Measurements from ENCODE around the gene RFPL3.

Gene RFPL3

GRCh38 chr22:32353840-32354239 is 3.8 kb upstream of the RFPL3 start:
- Histone ChIP-seq H3K4me1 (ENCODE audit: control insufficient read depth, insufficient read depth, low read length) (no peaks in the 10 kb centered on the region), H3K27ac (ENCODE audit: extremely low read depth, low read depth, low read length) (no peak overlapping the region), H3K9me3 (ENCODE audit: control insufficient read depth, insufficient read depth, low read depth, low read length) (no peaks in the 10 kb centered on the region), H3K36me3 (ENCODE audit: control insufficient read depth in 2 of 2, insufficient read depth in 1 of 2, low read length in 2 of 2) (no peaks in the 10 kb centered on the region), H3K4me3 (ENCODE audit: low read depth, low read length) (no peak overlapping the region)
- POLR2A ChIA-PET = no interaction called here
- CTCF ChIA-PET = interaction anchor here (0.5 kb wide), 2 partner anchors 1081 to 1378 kb away, joined by 3 to 4 read pairs; no protein-coding TSS in a partner anchor
- TF ChIP-seq ZNF416 (tag by site-specific recombination; IDR thresholded peaks at IDR 0.05) (no peak), ZNF843 (tag by site-specific recombination; IDR thresholded peaks at IDR 0.05) (no peak), PRDM2 (tag by site-specific recombination; IDR thresholded peaks at IDR 0.05; ENCODE audit: borderline replicate concordance) (no peak)

- POLR2A ChIA-PET = no interaction called here
- TF ChIP-seq ZNF24 (tag by site-specific recombination; IDR thresholded peaks at IDR 0.05) (no peak), GLI2 (tag by site-specific recombination; IDR thresholded peaks at IDR 0.05; ENCODE audit: borderline replicate concordance, low read depth) (no peak), ZNF302 (tag by site-specific recombination; IDR thresholded peaks at IDR 0.05; ENCODE audit: low read depth) (no peak), ZNF670 (tag by site-specific recombination; IDR thresholded peaks at IDR 0.05; ENCODE audit: low read depth) (no peak), ZNF704 (tag by site-specific recombination; IDR thresholded peaks at IDR 0.05) (no peak), ZNF558 (tag by site-specific recombination; IDR thresholded peaks at IDR 0.05) (no peak), ZBTB7A (tag by site-specific recombination; IDR thresholded peaks at IDR 0.05; ENCODE audit: low read depth) (no peak), ZNF10 (tag by site-specific recombination; IDR thresholded peaks at IDR 0.05) (no peak), REST (tag by site-specific recombination; IDR thresholded peaks at IDR 0.05) (no peak), ZNF585B (tag by site-specific recombination; IDR thresholded peaks at IDR 0.05) (no peak), TCF7L2 (IDR thresholded peaks at IDR 0.05; ENCODE audit: borderline replicate concordance, low read depth, low read length) (no peak)
- Histone ChIP-seq H3K4me3 (ENCODE audit: low read depth, low read length) (no peak overlapping the region), H3K27ac (ENCODE audit: extremely low read depth, low read depth, low read length) (no peak overlapping the region), H3K4me1 (ENCODE audit: control insufficient read depth, insufficient read depth, low read length) (no peaks in the 10 kb centered on the region), H3K9me3 (ENCODE audit: control insufficient read depth, insufficient read depth, low read depth, low read length) (no peaks in the 10 kb centered on the region), H3K36me3 (ENCODE audit: control insufficient read depth in 2 of 2, insufficient read depth in 1 of 2, low read length in 2 of 2) (no peaks in the 10 kb centered on the region)
- CTCF ChIA-PET = interaction anchor here (0.7 to 1.4 kb wide), 3 partner anchors 61 to 378 kb away, joined by 3 to 4 read pairs (median 4); no protein-coding TSS in a partner anchor
These were observed 3.0 kb upstream of the RFPL3 start for GRCh38 chr22:32354360-32355351.
